Kidney (tissue), 14 donors: ENCODE results near the gene SMC6. TPM values are rescaled to one million over a fixed set of nuclear protein-coding genes. Genes with fewer than 3 reads are reported as not detected.

Experiments used
- DNase-seq, 5 donors: peaks; one replicate each; pipeline ENCODE4 v3.0.0-alpha.2; 2013 to 2020
- FAIRE-seq: peaks from 2 replicates; lab custom pipeline; 2012; peaks lifted over from hg19 to GRCh38; lab: Jason Lieb, UNC
- H3K27ac ChIP-seq, 2 donors: one replicate each; pipeline ENCODE4 v1.7.0; 2013; ENCODE audit warnings: low read depth in 2 of 2, low read length in 2 of 2, inconsistent platforms in 1 of 2
- H3K27me3 ChIP-seq: one replicate; pipeline ENCODE4 v1.7.1; 2013; ENCODE audit warnings: low read length, inconsistent platforms; ENCODE audit not compliant: control insufficient read depth, insufficient read depth
- H3K36me3 ChIP-seq, 3 donors: one replicate each; pipeline versions ENCODE4 v1.7.0 to v1.7.1; 2013; ENCODE audit warnings: low read length in 3 of 3, control low read depth in 1 of 3, inconsistent platforms in 1 of 3; ENCODE audit not compliant: insufficient read depth in 3 of 3, control insufficient read depth in 2 of 3
- H3K4me1 ChIP-seq, 3 donors: one replicate each; pipeline versions ENCODE4 v1.7.0 to v1.7.1; 2013; ENCODE audit warnings: low read length in 3 of 3, inconsistent platforms in 1 of 3, low read depth in 1 of 3; ENCODE audit not compliant: control insufficient read depth in 2 of 3, insufficient read depth in 2 of 3
- H3K4me3 ChIP-seq, 3 donors: one replicate each; pipeline versions ENCODE4 v1.7.0 to v1.8.1; 2013; ENCODE audit warnings: low read length in 3 of 3, control low read depth in 1 of 3, inconsistent platforms in 1 of 3
- H3K9ac ChIP-seq, 3 donors: one replicate each; pipeline versions ENCODE4 v1.7.0 to v1.7.1; 2013; ENCODE audit warnings: low read length in 3 of 3, control low read depth in 1 of 3, inconsistent platforms in 1 of 3
- H3K9me3 ChIP-seq, 3 donors: one replicate each; pipeline versions ENCODE4 v1.7.0 to v1.7.1; 2013; ENCODE audit warnings: low read length in 3 of 3, control low read depth in 1 of 3, inconsistent platforms in 1 of 3; ENCODE audit not compliant: control insufficient read depth in 2 of 3, insufficient read depth in 1 of 3
- intact Hi-C: fragments of 100-400 bp; cut with DNase I; formaldehyde crosslinking; loops from one replicate; pipeline ENCODE4 v1.11.1; 2022
- polyA plus RNA-seq: library from polyadenylated mRNA; stranded (reverse); fragments of 350-450 nt; fragmentation: Illumina TruSeq; extraction: RNeasy Lipid Tissue Mini Kit (QIAGEN cat#74804); gene quantifications from one replicate; pipeline ENCODE4 v1.2.3, GENCODE V29; 2014; ENCODE audit warnings: low read depth, low replicate concordance; ENCODE audit not compliant: insufficient read depth
- total RNA-seq: library from RNA; stranded (reverse); fragmentation: NEBNext Ultra II Directional; extraction: Animal tissue kit (Norgen Biotek cat#: 25700); gene quantifications from one replicate; pipeline ENCODE4 v1.2.1, GENCODE V29; 2021
- TF ChIP-seq, protein P1 (sequence below): IDR thresholded peaks from 3 replicates; pipeline ENCODE4 v1.5.1; 2012; ENCODE audit warnings: mild to moderate bottlenecking, moderate library complexity, borderline replicate concordance; ENCODE audit not compliant: insufficient read depth; ENCODE audit errors: extremely low read depth
- donor health status: control.
- donor health status: control.
- donor health status: control.
- donor health status: control.
- donor health status: control.
- donor health status: DM: yes; HTN: yes; CAD: no.
- donor health status: Normal renal cell carcinoma (clear cell type).

Gene SMC6
- total and polyA plus RNA-seq, 2 donors from 2014 or later = 4.8 to 16.3 TPM

DNA sequence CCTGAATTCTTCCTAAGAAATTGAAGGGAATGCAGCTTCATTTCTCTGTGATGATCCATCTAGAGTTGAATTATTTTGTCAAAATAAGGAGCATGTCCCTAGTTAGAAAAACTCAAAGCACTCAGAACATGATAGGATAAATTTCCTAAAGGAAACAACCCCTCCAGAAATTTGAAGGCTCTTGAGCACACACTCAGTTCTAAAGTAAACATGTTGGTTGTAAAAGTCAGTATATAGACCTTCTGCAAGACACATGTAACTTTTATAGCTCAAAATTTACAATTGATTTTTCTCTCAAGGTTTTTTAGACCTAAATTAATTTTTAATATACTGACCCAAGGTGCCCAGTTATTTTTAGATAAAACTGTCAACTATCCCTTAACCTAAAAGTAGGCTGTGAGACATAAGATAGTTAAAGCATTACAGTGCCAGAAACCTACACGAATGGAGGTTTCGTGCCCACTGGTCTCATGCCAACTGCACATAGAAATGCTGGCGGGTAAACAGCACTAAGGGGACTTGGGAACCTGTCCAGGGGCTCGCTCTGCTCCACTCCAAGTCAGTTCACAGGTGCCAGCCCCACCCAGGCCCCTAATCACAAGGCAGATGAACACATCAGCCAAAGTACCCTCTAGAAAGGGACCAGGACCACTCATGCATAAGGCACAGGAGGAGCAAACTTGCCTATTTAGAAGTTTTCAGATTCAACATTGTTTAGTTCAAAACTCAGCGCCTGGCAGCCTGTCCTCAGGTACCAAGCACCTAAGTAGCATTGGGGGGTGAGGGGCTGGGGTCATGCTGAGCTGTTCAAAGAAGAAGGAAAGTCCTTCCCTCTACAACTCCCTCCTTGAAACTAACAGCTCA lies 106.5 kb downstream of the SMC6 start:
- Histone ChIP-seq H3K27ac (no peak overlapping the region), H3K36me3 (no peaks in the 10 kb centered on the region)
- no peak for FAIRE-seq

DNA sequence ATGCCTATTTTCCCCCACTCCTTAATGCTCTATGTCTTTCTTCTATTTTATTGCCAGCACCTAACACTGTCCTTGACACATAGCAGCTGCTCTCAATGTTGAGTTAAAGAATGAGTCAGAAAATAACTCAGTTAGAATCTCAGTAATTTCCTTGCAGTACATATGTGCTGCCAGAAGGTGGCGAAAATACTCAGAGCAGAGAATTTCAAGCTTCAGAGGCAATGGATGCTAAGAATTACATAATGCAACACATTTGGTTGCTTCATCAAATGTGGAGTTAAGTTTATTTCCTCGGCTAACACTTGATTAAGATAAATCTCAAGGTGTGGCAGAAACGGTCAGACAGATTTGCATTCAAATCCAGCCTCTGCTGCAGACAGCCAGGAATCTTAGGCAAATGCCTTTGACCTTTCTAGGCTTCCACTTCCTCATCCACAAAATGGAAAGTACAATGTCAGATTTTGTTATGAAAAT lies 107.5 kb downstream of the SMC6 start:
- peak in 3 of 5 donors; percentile 59 to 95 (median 87) for DNase-seq
- Histone ChIP-seq H3K9me3 (no peaks in the 10 kb centered on the region), H3K36me3 (no peaks in the 10 kb centered on the region), H3K4me1 (no peaks in the 10 kb centered on the region), H3K4me3 (no peak overlapping the region), H3K27me3 (no peaks in the 10 kb centered on the region), H3K9ac (no peak overlapping the region), H3K27ac (no peak overlapping the region)
- intact Hi-C loops = no loop called here
- TF ChIP-seq, protein P1, sequence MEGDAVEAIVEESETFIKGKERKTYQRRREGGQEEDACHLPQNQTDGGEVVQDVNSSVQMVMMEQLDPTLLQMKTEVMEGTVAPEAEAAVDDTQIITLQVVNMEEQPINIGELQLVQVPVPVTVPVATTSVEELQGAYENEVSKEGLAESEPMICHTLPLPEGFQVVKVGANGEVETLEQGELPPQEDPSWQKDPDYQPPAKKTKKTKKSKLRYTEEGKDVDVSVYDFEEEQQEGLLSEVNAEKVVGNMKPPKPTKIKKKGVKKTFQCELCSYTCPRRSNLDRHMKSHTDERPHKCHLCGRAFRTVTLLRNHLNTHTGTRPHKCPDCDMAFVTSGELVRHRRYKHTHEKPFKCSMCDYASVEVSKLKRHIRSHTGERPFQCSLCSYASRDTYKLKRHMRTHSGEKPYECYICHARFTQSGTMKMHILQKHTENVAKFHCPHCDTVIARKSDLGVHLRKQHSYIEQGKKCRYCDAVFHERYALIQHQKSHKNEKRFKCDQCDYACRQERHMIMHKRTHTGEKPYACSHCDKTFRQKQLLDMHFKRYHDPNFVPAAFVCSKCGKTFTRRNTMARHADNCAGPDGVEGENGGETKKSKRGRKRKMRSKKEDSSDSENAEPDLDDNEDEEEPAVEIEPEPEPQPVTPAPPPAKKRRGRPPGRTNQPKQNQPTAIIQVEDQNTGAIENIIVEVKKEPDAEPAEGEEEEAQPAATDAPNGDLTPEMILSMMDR = peak; percentile 87
- peak; percentile 95 for FAIRE-seq

More for the DNA sequence above, 106.5 kb downstream of the SMC6 start:
- no peaks in the 10 kb centered on the region for H3K27me3 ChIP-seq
- H3K9ac ChIP-seq = no peak overlapping the region
- no peaks in the 10 kb centered on the region for H3K9me3 ChIP-seq
- H3K4me1 ChIP-seq = no peaks in the 10 kb centered on the region
- no peak overlapping the region for H3K4me3 ChIP-seq
- intact Hi-C loops = no loop called here
- peak in 2 of 5 donors; percentile 19 to 30 for DNase-seq
- TF ChIP-seq, protein P1 = no peak

DNA sequence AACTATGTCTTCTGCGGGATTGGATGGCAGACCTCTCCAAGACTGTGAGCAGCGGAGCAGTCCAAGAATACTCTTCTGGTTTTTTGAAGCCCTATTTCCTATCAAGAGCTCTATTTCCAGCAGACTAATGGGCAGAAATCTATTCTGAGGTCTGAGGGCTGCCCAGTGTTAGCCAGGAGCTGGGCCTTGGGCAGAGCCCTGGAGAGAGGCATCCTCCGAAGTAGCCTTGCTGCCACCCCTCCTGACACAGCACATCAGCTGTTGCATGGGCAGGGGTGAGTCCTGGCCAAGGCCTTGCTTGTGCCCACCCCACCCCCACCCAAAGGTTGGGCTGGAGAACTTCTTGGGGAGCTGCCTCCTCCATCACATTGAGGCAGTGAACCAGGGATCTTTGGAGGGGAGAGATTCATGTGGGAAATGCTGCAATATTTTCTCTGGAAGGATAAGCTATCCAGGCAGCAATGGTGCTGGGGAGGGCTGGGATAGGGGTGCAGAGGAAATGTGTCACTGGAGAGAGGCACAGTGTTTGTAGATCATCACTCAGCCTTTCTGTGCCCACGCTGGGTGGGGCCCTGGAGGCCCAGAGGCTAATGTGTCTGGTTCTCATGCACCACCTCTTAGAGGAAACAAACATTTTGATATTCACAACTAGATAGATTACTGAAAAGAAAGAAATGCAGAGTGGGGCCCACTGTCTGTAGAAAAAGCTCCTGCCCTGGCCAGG lies 108.5 kb downstream of the SMC6 start:
- TF ChIP-seq, protein P1 = no peak
- DNase-seq (no peak), FAIRE-seq (no peak)
- no peak overlapping the region for H3K9ac ChIP-seq
- no peaks in the 10 kb centered on the region for H3K27me3 ChIP-seq
- H3K27ac ChIP-seq = no peak overlapping the region
- intact Hi-C loops = no loop called here
- no peaks in the 10 kb centered on the region for H3K36me3 ChIP-seq
- no peaks in the 10 kb centered on the region for H3K4me1 ChIP-seq
- H3K9me3 ChIP-seq = no peaks in the 10 kb centered on the region
- no peak overlapping the region for H3K4me3 ChIP-seq
